HepG2 (cell line): Measurements from ENCODE around the gene PEMT. TPM values are rescaled to one million over a fixed set of nuclear protein-coding genes. Genes with fewer than 3 reads are reported as not detected.

ENCODE experiments used
- ATAC-seq: fragments of 200-7000 bp; cut with Tn5 transposase; 3 replicates; pipeline ENCODE4 v1.9.1; 2020; ENCODE audit warnings: mild to moderate bottlenecking, moderate library complexity
- BruUV-seq: library from RNA; stranded (reverse); fragments of 400-500 nt; replicated peaks from 2 replicates; lab custom pipeline; 2021; lab: Mats Ljungman, UMichigan
- CTCF ChIA-PET: fragments of 300-600 bp; formaldehyde crosslinking; extraction: SDS; loops from one replicate; lab custom pipeline; 2021; ENCODE audit warnings: low total read pairs, inconsistent platforms, low intra/inter-chr PET ratio; lab: Yijun Ruan, JAX
- POLR2A ChIA-PET: fragments of 350-600 bp; sonication (Branson Sonifier 250); formaldehyde crosslinking; loops from one replicate; lab custom pipeline; 2020; ENCODE audit warnings: antibody characterized with exemption, inconsistent platforms; lab: Yijun Ruan, JAX
- DNase-seq: peaks from one replicate; pipeline ENCODE4 v3.0.0-alpha.2; 2015; ENCODE audit warnings: low spot score
- FAIRE-seq: peaks from 3 replicates; lab custom pipeline; 2011; peaks lifted over from hg19 to GRCh38; lab: Jason Lieb, UNC
- H2AFZ ChIP-seq: one replicate; pipeline ENCODE4 v1.6.1; 2011; ENCODE audit warnings: low read length, inconsistent platforms
- H3K27ac ChIP-seq: fragments of 300-600 bp; 3 replicates; pipeline ENCODE4 v1.8.0; 2011; ENCODE audit warnings: mixed run types, mild to moderate bottlenecking, mixed read lengths, low read length, inconsistent platforms; ENCODE audit not compliant: insufficient read depth; ENCODE audit errors: extremely low read length
- H3K27me3 ChIP-seq, 2 experiments: fragments of 200-600 bp in 1 of 2; 2 replicates in 1 of 2; 3 replicates in 1 of 2; pipeline versions ENCODE4 v1.6.0 to v1.8.0; 2011; ENCODE audit warnings: low read length in 2 of 2, mild to moderate bottlenecking in 2 of 2, moderate library complexity in 2 of 2, inconsistent platforms in 1 of 2; ENCODE audit not compliant: insufficient read depth in 2 of 2, control insufficient read depth in 1 of 2
- H3K36me3 ChIP-seq, 2 experiments: fragments of 200-600 bp in 1 of 2; replicated peaks in 1 of 2; 2 replicates in 1 of 2; 3 replicates in 1 of 2; pipeline versions ENCODE4 v1.5.1 to v1.8.0; 2011; ENCODE audit warnings: low read length in 2 of 2, inconsistent platforms in 1 of 2; ENCODE audit not compliant: insufficient read depth in 2 of 2, control insufficient read depth in 1 of 2
- H3K4me1 ChIP-seq: 2 replicates; pipeline ENCODE4 v1.5.1; 2012; ENCODE audit warnings: low read length, inconsistent platforms; ENCODE audit not compliant: insufficient read depth
- H3K4me2 ChIP-seq: 2 replicates; pipeline ENCODE4 v1.6.0; 2011; ENCODE audit warnings: low read depth, low read length, inconsistent platforms
- H3K4me3 ChIP-seq, 3 experiments: fragments of 200-600 bp in 1 of 3; sonication (generic), shearing (Covaris generic) in 1 of 3; replicated peaks in 1 of 3; 2 replicates each; pipeline ENCODE4 v1.5.1; 2011 to 2016; ENCODE audit warnings: low read length in 3 of 3, inconsistent platforms in 2 of 3, low read depth in 2 of 3, mild to moderate bottlenecking in 2 of 3, control low read depth in 1 of 3, mixed read lengths in 1 of 3; ENCODE audit not compliant: insufficient read depth in 1 of 3
- H3K79me2 ChIP-seq: one replicate; pipeline ENCODE4 v1.6.1; 2011; ENCODE audit warnings: low read length, inconsistent platforms; ENCODE audit not compliant: insufficient read depth
- H3K9ac ChIP-seq: 2 replicates; pipeline ENCODE4 v1.6.0; 2011; ENCODE audit warnings: mild to moderate bottlenecking, low read depth, low read length, inconsistent platforms; ENCODE audit not compliant: insufficient read depth
- H3K9me3 ChIP-seq: 2 replicates; pipeline ENCODE4 v1.5.1; 2012; ENCODE audit warnings: mild to moderate bottlenecking, low read length
- H4K20me1 ChIP-seq: 2 replicates; pipeline ENCODE4 v1.6.0; 2011; ENCODE audit warnings: inconsistent platforms, mild to moderate bottlenecking, low read length, moderate library complexity; ENCODE audit not compliant: insufficient read depth
- ELF4 ChIP-seq: sonication (generic); formaldehyde crosslinking; IDR thresholded peaks from 2 replicates; pipeline ENCODE4 v1.5.0; 2020; ENCODE audit warnings: missing genetic modification reagents, mild to moderate bottlenecking, moderate library complexity, borderline replicate concordance
- ERF ChIP-seq: IDR thresholded peaks from 2 replicates; pipeline ENCODE4 v1.6.1; 2018; ENCODE audit warnings: missing biosample characterization, missing genetic modification reagents
- GATA4 ChIP-seq: sonication (generic); IDR thresholded peaks from 2 replicates; pipeline ENCODE4 v1.6.1; 2016; ENCODE audit warnings: antibody characterized with exemption, low read depth, borderline replicate concordance
- HDAC1 ChIP-seq: sonication (generic); formaldehyde crosslinking; IDR thresholded peaks from 2 replicates; pipeline ENCODE4 v1.5.1; 2020; ENCODE audit warnings: mild to moderate bottlenecking, missing genetic modification reagents
- HNRNPUL1 ChIP-seq: fragments of 200-400 bp; formaldehyde crosslinking; IDR thresholded peaks from 2 replicates; pipeline ENCODE4 v1.6.1; 2017; ENCODE audit warnings: low read depth, mild to moderate bottlenecking, low read length, moderate library complexity
- JARID2 ChIP-seq: sonication (generic); formaldehyde crosslinking; IDR thresholded peaks from 2 replicates; pipeline ENCODE4 v1.8.1; 2023; ENCODE audit warnings: missing genetic modification reagents, inconsistent platforms; ENCODE audit not compliant: insufficient replicate concordance
- MED8 ChIP-seq: sonication (generic); formaldehyde crosslinking; IDR thresholded peaks from 2 replicates; pipeline ENCODE4 v1.8.1; 2023; ENCODE audit warnings: mild to moderate bottlenecking, missing genetic modification reagents; ENCODE audit not compliant: insufficient replicate concordance
- NFATC3 ChIP-seq: sonication (generic); formaldehyde crosslinking; IDR thresholded peaks from 2 replicates; pipeline ENCODE4 v1.5.1; 2020; ENCODE audit warnings: mild to moderate bottlenecking, missing genetic modification reagents
- PHF21A ChIP-seq: sonication (generic); formaldehyde crosslinking; IDR thresholded peaks from 2 replicates; pipeline ENCODE4 v1.5.0; 2020; ENCODE audit warnings: mild to moderate bottlenecking, missing genetic modification reagents
- PHF8 ChIP-seq: sonication (generic); formaldehyde crosslinking; IDR thresholded peaks from 2 replicates; pipeline ENCODE4 v1.5.0; 2020; ENCODE audit warnings: missing genetic modification reagents
- POGZ ChIP-seq: sonication (generic); formaldehyde crosslinking; IDR thresholded peaks from 2 replicates; pipeline ENCODE4 v1.4.0; 2020; ENCODE audit warnings: mild to moderate bottlenecking, missing genetic modification reagents
- POLR2AphosphoS5 ChIP-seq: IDR thresholded peaks from 2 replicates; pipeline ENCODE4 v1.6.1; 2012; ENCODE audit warnings: low read depth, low read length
- RARA ChIP-seq: IDR thresholded peaks from 2 replicates; pipeline ENCODE4 v1.6.1; 2016; ENCODE audit warnings: missing genetic modification reagents, missing compliant biosample characterization
- SAFB2 ChIP-seq: sonication (generic); formaldehyde crosslinking; IDR thresholded peaks from 2 replicates; pipeline ENCODE4 v1.5.1; 2020; ENCODE audit warnings: missing genetic modification reagents, low read depth, mild to moderate bottlenecking, borderline replicate concordance
- SMAD1 ChIP-seq: sonication (generic); formaldehyde crosslinking; IDR thresholded peaks from 2 replicates; pipeline ENCODE4 v1.4.0; 2020; ENCODE audit warnings: missing genetic modification reagents, low read depth, mild to moderate bottlenecking, borderline replicate concordance
- SP1 ChIP-seq, 2 experiments: fragments of 450-650 bp in 1 of 2; sonication (generic) in 1 of 2; formaldehyde crosslinking in 1 of 2; IDR thresholded peaks; 2 replicates each; pipeline versions ENCODE4 v1.4.0 to v1.6.1; 2016 to 2020; ENCODE audit warnings: missing genetic modification reagents in 1 of 2
- SUZ12 ChIP-seq: fragments of 150-350 bp; IDR thresholded peaks from 2 replicates; pipeline ENCODE4 v1.6.1; 2014; ENCODE audit warnings: low read depth, low read length
- ZBTB42 ChIP-seq: sonication (generic); formaldehyde crosslinking; IDR thresholded peaks from 2 replicates; pipeline ENCODE4 v1.5.0; 2020; ENCODE audit warnings: mild to moderate bottlenecking, missing genetic modification reagents
- ZNF101 ChIP-seq: sonication (generic); formaldehyde crosslinking; IDR thresholded peaks from 2 replicates; pipeline ENCODE4 v1.4.0; 2020; ENCODE audit warnings: mild to moderate bottlenecking, low read depth, missing genetic modification reagents, borderline replicate concordance
- ZNF350 ChIP-seq: sonication (generic); formaldehyde crosslinking; IDR thresholded peaks from 2 replicates; pipeline ENCODE4 v1.4.0; 2020; ENCODE audit warnings: mild to moderate bottlenecking, low read depth, missing genetic modification reagents, borderline replicate concordance
- ZNF75D ChIP-seq: sonication (generic); formaldehyde crosslinking; IDR thresholded peaks from 2 replicates; pipeline ENCODE4 v1.8.1; 2023; ENCODE audit warnings: missing genetic modification reagents, mild to moderate bottlenecking, borderline replicate concordance
- ZSCAN9 ChIP-seq: IDR thresholded peaks from 2 replicates; pipeline ENCODE4 v1.6.1; 2016; ENCODE audit warnings: borderline replicate concordance
- whole genome bisulfite sequencing: methylation state at CpG from one replicate; pipeline ENCODE4 v1.1.6; 2017; ENCODE audit warnings: low lambda C conversion rate; 5-methylcytosine and 5-hydroxymethylcytosine counted together
- in situ Hi-C: cut with HindIII; loops from 2 replicates; pipeline ENCODE4 v1.10.0; 2017; ENCODE audit warnings: low pct_unique_long_range_greater_than_20kb; ENCODE audit not compliant: extremely low pct_ligation_motif_present
- intact Hi-C: fragments of 100-400 bp; cut with micrococcal nuclease; formaldehyde crosslinking; loops from one replicate; pipeline ENCODE4 v1.10.0; 2022; ENCODE audit not compliant: unreplicated experiment
- polyA plus RNA-seq, 8 experiments: library from polyadenylated mRNA; depleted of rRNA in 3 of 8; stranded (reverse) in 7 of 8; unstranded in 1 of 8; fragments of >200 nt; fragmentation: Illumina TruSeq in 4 of 8; extraction: Trizol in 4 of 8; gene quantifications; 2 replicates each; pipeline versions ENCODE4 v1.2.1 to v1.2.3, GENCODE V29; 2011 to 2016; ENCODE audit warnings: low read depth in 4 of 8, missing spikeins in 1 of 8, mixed read lengths in 1 of 8; ENCODE audit not compliant: insufficient read depth in 1 of 8
- total RNA-seq, 5 experiments: library from RNA; depleted of rRNA; stranded (reverse); fragments of >200 nt; fragmentation: Illumina TruSeq; extraction: Trizol; gene quantifications; 2 replicates each; pipeline ENCODE4 v1.2.3, GENCODE V29; 2016; ENCODE audit warnings: low read depth in 1 of 5
- TF ChIP-seq, protein P1 (sequence below), 2 experiments: sonication (generic) in 1 of 2; formaldehyde crosslinking in 1 of 2; IDR thresholded peaks; 2 replicates each; pipeline versions ENCODE4 v1.4.0 to v1.6.1; 2018 to 2020; ENCODE audit warnings: missing genetic modification reagents in 2 of 2, borderline replicate concordance in 1 of 2, low read depth in 1 of 2, mild to moderate bottlenecking in 1 of 2, missing biosample characterization in 1 of 2
- TF ChIP-seq, protein P2 (sequence below): IDR thresholded peaks from 2 replicates; pipeline ENCODE4 v1.6.1; 2016

The PEMT gene
- total and polyA plus RNA-seq, 2 of the 13 experiments (the other 11 are each of a cell fraction or from before 2014, with no cell fraction given) = 31.7 to 43.6 TPM

DNA sequence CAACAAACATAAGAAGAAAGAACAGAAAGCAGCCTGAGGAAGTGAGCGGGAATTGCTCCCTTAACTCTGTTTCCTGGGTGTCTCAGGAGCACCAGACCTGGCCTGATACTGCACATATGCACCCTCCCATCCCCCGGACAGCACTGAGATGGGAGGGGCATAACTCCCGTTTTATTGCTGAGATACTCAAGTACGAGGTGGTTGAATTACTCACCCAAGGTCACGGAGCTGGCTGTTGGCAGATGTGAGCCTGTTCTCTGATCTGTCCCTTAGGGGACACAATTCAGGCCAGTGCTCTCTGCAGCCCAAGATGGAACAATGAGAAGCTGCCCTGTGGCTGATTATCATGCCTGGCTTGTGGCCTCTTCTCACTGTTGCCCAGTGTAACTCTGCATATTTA, 123.8 kb downstream of the PEMT start (continued):
- TF ChIP-seq PHF8 (CRISPR knock-in tag) = no peak
- no peak for TF ChIP-seq ZBTB42 (CRISPR knock-in tag)
- no peak for TF ChIP-seq GATA4
- TF ChIP-seq, protein P1, sequence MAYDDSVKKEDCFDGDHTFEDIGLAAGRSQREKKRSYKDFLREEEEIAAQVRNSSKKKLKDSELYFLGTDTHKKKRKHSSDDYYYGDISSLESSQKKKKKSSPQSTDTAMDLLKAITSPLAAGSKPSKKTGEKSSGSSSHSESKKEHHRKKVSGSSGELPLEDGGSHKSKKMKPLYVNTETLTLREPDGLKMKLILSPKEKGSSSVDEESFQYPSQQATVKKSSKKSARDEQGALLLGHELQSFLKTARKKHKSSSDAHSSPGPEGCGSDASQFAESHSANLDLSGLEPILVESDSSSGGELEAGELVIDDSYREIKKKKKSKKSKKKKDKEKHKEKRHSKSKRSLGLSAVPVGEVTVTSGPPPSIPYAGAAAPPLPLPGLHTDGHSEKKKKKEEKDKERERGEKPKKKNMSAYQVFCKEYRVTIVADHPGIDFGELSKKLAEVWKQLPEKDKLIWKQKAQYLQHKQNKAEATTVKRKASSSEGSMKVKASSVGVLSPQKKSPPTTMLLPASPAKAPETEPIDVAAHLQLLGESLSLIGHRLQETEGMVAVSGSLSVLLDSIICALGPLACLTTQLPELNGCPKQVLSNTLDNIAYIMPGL (CRISPR knock-in tag; IDR thresholded peaks at IDR 0.05; ENCODE audit: borderline replicate concordance in 1 of 2, low read depth in 1 of 2) = no peak
- TF ChIP-seq POGZ (CRISPR knock-in tag) = no peak
- TF ChIP-seq SAFB2 (CRISPR knock-in tag) = no peak

DNA sequence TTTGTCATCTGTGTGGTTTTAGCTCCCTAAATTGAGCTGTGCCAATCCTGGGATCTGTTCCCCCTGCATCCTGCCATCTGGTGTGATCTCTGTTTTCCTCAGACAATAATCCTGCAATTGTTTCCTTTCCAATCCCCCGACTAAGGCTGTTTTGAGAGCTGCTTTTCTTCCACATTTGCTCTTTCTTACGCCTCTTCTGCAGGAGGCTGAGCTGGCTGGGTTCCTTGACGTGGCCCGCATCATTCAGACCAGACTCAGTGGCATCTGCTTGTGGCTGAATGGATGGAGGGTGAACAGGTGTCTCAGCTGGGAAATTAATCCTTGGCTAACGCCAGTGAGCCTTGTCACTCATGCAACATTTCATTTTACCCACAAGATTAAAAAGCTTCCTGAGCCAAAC, 124.5 kb downstream of the PEMT start:
- intact Hi-C loops (no loop called here), in situ Hi-C loops (no loop called here)
- Histone ChIP-seq H3K4me3 (no peak overlapping the region), H3K9ac (no peak overlapping the region), H3K4me2 (no peak overlapping the region), H3K4me1 (peaks cover 68% of the 10 kb centered on the region), H3K36me3 (no peaks in the 10 kb centered on the region), H3K9me3 (no peaks in the 10 kb centered on the region), H3K27ac (no peak overlapping the region), H4K20me1 (no peaks in the 10 kb centered on the region), H2AFZ (no peak overlapping the region), H3K79me2 (no peaks in the 10 kb centered on the region), H3K27me3 (peaks cover 7 to 37% of the 10 kb centered on the region in 2 experiments; a peak in 4 of 5 replicates)
- DNase-seq (no peak), ATAC-seq (no peak), FAIRE-seq (no peak)
- WGBS = 24% methylated on average over 5 of the region's 5 CpGs
- CTCF ChIA-PET = no interaction called here
- POLR2A ChIA-PET = interaction anchor here (1.3 kb wide), 1 partner anchor 21 kb away, joined by 3 read pairs; no protein-coding TSS in a partner anchor
- TF ChIP-seq PHF21A (CRISPR knock-in tag) (no peak), ZBTB42 (CRISPR knock-in tag) (no peak), SP1 (IDR thresholded peaks at IDR 0.05) (no peak), SP1 (CRISPR knock-in tag; IDR thresholded peaks at IDR 0.05) (no peak), ZNF75D (CRISPR knock-in tag) (no peak), ELF4 (no peak), SUZ12 (no peak), ZSCAN9 (CRISPR knock-in tag) (no peak), HNRNPUL1 (no peak), ZNF350 (CRISPR knock-in tag) (no peak), JARID2 (CRISPR knock-in tag) (no peak), ZNF101 (CRISPR knock-in tag) (no peak), RARA (CRISPR knock-in tag) (no peak), SMAD1 (CRISPR knock-in tag) (no peak), POLR2AphosphoS5 (no peak), MED8 (no peak), HDAC1 (CRISPR knock-in tag) (no peak), NFATC3 (CRISPR knock-in tag) (no peak), ERF (CRISPR knock-in tag) (no peak)
- TF ChIP-seq, protein P2, sequence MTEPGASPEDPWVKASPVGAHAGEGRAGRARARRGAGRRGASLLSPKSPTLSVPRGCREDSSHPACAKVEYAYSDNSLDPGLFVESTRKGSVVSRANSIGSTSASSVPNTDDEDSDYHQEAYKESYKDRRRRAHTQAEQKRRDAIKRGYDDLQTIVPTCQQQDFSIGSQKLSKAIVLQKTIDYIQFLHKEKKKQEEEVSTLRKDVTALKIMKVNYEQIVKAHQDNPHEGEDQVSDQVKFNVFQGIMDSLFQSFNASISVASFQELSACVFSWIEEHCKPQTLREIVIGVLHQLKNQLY (CRISPR knock-in tag) = no peak
- BruUV-seq = no TSS peak
